Mononuclear cell (primary cell): ENCODE data around the gene CDC37. TPM values are rescaled to one million over a fixed set of nuclear protein-coding genes. Genes with fewer than 3 reads are reported as not detected.
A peak's percentile ranks its signal among the peaks of the same experiment; 100 is the strongest.
"Not testable (repeated sequence)": the region's sequence is repeated elsewhere in the genome, so short reads cannot be mapped to it uniquely, and the experiment has no call there.

Source experiments
- H3K27me3 ChIP-seq: 2 replicates; pipeline ENCODE4 v1.6.0; 2011; ENCODE audit warnings: low read length, control low read depth; ENCODE audit not compliant: insufficient read depth
- H3K4me1 ChIP-seq: 2 replicates; pipeline ENCODE4 v1.5.1; 2011; ENCODE audit warnings: mild to moderate bottlenecking, low read length, control low read depth; ENCODE audit not compliant: insufficient read depth
- H3K4me3 ChIP-seq: 2 replicates; pipeline ENCODE4 v1.5.1; 2011; ENCODE audit warnings: mild to moderate bottlenecking, low read length, moderate library complexity
- H3K9me3 ChIP-seq: 2 replicates; pipeline ENCODE4 v1.5.1; 2011; ENCODE audit warnings: low read depth, mild to moderate bottlenecking, control low read depth, low read length
- total RNA-seq: library from RNA; depleted of rRNA; stranded (reverse); fragments of >200 nt; gene quantifications from one replicate; pipeline ENCODE4 v1.2.3, GENCODE V29; 2012

The CDC37 gene
- total RNA-seq, 1 donor: 114 TPM

- H3K9me3 ChIP-seq: no peaks in the 10 kb centered on the region
- no peaks in the 10 kb centered on the region for H3K27me3 ChIP-seq
- H3K4me1 ChIP-seq: no peaks in the 10 kb centered on the region
- H3K4me3 ChIP-seq: no peak overlapping the region
These were observed 12.6 kb downstream of the CDC37 start for GRCh38 chr19:10390652-10391286.

GRCh38 chr19:10389863-10390262 lies 13.5 kb downstream of the CDC37 start:
- Histone ChIP-seq H3K9me3 (no peaks in the 10 kb centered on the region), H3K4me3 (no peak overlapping the region), H3K27me3 (no peaks in the 10 kb centered on the region), H3K4me1 (no peaks in the 10 kb centered on the region)

DNA sequence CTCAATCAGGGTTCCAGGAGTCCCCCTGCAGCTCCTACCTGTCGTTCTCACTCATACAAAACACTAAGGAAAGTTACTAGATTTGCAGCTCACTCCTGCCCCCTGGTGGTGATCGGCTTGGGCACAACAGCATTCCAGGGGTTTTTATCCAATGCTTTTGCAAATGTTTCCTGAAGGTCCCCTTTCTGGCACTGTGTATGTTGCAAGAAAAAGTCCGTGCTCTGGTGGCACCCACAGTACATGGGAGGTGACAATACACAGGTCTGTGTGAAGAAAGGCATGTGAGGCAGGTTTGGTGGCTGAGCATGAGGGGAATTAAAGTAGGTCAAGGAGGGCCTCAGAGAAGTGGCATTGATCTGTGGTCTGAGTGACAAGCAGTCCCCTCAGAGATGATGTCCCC lies 14.4 kb downstream of the CDC37 start:
- no peak overlapping the region for H3K4me3 ChIP-seq
- H3K27me3 ChIP-seq: no peaks in the 10 kb centered on the region
- no peaks in the 10 kb centered on the region for H3K9me3 ChIP-seq
- no peaks in the 10 kb centered on the region for H3K4me1 ChIP-seq

- peaks cover 22% of the 10 kb centered on the region for H3K4me1 ChIP-seq
- H3K9me3 ChIP-seq: no peaks in the 10 kb centered on the region
- no peak overlapping the region for H3K4me3 ChIP-seq
- no peaks in the 10 kb centered on the region for H3K27me3 ChIP-seq
These were observed 18.8 kb downstream of the CDC37 start for GRCh38 chr19:10384580-10384979.

GRCh38 chr19:10383223-10383499 lies 20.2 kb downstream of the CDC37 start:
- H3K9me3 ChIP-seq, H3K4me3 ChIP-seq, H3K27me3 ChIP-seq: not testable (repeated sequence)
- peaks cover 36% of the 10 kb centered on the region for H3K4me1 ChIP-seq

GRCh38 chr19:10380313-10381102 lies 22.8 kb downstream of the CDC37 start, which contains the start of gene TYK2:
Gene TYK2 (minus strand): TSS chr19:10380572. CDS start chr19:10378406, 2,166 bp downstream.
- Histone ChIP-seq H3K4me1 (peaks cover 37% of the 10 kb centered on the region), H3K27me3 (no peaks in the 10 kb centered on the region), H3K9me3 (no peaks in the 10 kb centered on the region), H3K4me3 (peak within 1 kb of the TSS; percentile 98)

- Histone ChIP-seq H3K4me3 (peak overlapping the region; percentile 98), H3K9me3 (no peaks in the 10 kb centered on the region), H3K4me1 (peaks cover 43% of the 10 kb centered on the region), H3K27me3 (no peaks in the 10 kb centered on the region)
These were observed 23.4 kb downstream of the CDC37 start for GRCh38 chr19:10379880-10380312.

GRCh38 chr19:10378124-10378523 lies 25.2 kb downstream of the CDC37 start:
- no peak overlapping the region for H3K4me3 ChIP-seq
- peaks cover 56% of the 10 kb centered on the region for H3K4me1 ChIP-seq
- no peaks in the 10 kb centered on the region for H3K9me3 ChIP-seq
- H3K27me3 ChIP-seq: no peaks in the 10 kb centered on the region

- H3K4me3 ChIP-seq, H3K9me3 ChIP-seq, H3K27me3 ChIP-seq: not testable (repeated sequence)
- H3K4me1 ChIP-seq: peaks cover 57% of the 10 kb centered on the region
These were observed 26.2 kb downstream of the CDC37 start for GRCh38 chr19:10377140-10377640.

DNA sequence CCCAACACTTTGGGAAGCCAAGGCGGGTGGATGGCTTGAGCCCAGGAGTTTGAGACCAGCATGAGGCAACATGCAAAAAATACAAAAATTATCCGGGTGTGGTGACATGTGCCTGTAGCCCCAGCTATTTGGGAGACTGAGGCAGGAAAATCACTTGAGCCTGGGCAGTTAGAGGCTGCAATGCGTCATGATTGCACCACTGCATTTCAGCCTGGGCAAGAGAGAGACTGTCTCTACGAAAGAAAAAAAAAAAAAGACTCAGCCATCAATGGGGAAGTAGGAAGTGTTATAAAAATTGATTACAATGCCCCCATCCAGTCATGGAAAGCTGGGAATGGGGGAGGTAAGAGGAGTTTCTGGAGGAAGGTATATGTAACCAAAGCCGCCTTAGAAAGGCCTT lies 28.4 kb downstream of the CDC37 start:
- peaks cover 45% of the 10 kb centered on the region for H3K4me1 ChIP-seq
- no peaks in the 10 kb centered on the region for H3K27me3 ChIP-seq
- no peaks in the 10 kb centered on the region for H3K9me3 ChIP-seq
- H3K4me3 ChIP-seq: no peak overlapping the region

DNA sequence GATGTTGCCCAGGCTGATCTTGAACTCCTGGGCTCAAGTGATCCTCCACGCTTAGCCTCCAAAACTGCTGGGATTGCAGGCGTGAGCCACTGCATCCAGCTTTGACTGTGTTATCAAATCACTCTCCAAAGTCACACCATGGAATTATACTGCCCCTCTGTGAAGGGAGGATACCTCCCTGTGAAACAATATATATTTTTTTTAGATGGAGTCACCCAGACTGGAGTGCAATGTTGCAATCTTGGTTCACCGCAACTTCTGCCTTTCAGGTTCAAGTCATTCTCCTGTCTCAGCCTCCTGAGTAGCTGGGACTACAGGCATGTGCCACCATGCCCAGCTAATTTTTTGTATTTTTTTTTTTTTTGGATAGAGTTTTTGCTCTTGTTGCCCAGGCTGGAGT lies 30.7 kb downstream of the CDC37 start:
- Histone ChIP-seq H3K4me3 (no peak overlapping the region), H3K27me3 (no peaks in the 10 kb centered on the region), H3K9me3 (no peaks in the 10 kb centered on the region), H3K4me1 (peaks cover 28% of the 10 kb centered on the region)

DNA sequence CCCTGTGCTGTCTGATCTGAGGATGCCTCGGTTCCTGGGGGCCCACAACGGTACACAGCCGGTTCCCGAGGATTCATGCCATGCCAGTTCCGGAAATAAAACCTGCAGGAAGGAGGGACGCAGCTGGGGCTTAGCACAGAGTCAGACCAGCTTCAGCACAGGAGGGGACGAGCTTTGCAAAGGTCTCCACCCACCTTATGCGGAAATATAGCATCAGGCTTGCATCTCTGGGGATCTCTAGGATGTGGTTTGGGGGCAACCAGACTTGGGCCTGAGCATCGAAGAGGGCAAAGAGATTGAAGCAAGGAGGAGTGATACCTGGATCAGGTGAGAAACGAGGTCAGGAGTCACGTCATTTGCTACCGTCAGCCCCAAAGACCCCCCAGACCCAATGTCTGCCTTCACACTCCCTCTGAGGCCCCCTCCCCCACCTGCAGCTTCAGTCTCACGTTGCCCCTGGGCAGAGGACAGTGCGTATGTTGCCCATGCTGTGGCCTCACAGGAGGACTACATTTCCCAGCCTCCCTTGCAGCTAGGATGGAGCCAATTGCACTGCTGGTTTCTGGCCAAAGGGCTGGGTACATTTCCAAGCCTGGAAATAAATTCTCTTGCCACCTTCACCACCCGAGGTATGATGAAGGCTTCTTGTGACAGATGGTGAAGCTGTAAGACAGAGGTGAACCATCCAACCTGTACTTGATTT lies 35.1 kb downstream of the CDC37 start:
- Histone ChIP-seq H3K4me1 (peaks cover 9% of the 10 kb centered on the region), H3K9me3 (no peaks in the 10 kb centered on the region), H3K27me3 (no peaks in the 10 kb centered on the region), H3K4me3 (no peak overlapping the region)

DNA sequence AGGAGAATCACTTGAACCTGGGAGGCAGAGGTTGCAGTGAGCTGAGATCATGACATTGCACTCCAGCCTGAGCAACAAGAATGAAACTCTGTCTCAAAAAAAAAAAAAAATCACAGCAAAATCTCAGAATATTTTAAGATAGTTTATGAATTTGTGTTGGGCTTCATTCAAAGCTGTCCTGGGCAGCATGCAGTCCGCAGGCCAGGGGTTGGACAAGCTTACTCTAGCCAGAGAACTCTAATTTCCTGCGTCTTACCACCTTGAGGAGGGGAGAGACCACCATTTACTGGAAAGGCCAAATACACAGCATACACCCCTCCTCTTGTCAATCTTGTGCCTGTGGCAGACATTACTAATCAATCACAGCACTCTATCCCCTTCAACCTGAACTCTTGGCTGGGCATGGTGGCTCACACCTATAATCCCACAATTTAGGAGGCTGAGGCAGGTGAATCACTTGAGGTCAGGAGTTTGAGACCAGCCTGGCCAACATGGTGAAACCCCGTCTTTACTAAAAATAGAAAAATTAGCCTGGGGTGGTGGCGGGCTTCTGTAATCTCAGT lies 36.3 kb downstream of the CDC37 start:
- not testable (repeated sequence) for H3K27me3 ChIP-seq, H3K4me1 ChIP-seq, H3K9me3 ChIP-seq, H3K4me3 ChIP-seq

DNA sequence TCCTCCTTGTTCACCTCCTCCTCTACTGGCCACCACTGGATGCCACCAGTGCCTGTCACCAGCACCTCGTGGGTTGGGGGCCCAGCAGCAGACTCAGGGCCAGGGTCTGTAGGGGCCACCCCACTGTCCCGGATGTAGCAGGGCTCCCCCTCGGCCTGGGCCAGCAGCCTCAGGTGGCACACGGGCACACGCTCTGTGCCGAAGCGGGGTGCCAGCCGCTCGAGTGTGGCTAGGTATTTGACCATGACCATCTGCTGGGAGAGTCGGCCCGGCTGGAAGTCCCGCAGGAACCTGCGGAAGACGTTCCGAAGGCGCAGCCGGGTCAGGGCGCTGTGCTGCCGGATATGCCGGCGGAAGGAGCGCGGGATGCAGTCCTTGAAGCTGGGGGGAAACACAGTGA lies 37.8 kb downstream of the CDC37 start:
- H3K27me3 ChIP-seq: no peaks in the 10 kb centered on the region
- H3K9me3 ChIP-seq: no peaks in the 10 kb centered on the region
- H3K4me3 ChIP-seq: no peak overlapping the region

DNA sequence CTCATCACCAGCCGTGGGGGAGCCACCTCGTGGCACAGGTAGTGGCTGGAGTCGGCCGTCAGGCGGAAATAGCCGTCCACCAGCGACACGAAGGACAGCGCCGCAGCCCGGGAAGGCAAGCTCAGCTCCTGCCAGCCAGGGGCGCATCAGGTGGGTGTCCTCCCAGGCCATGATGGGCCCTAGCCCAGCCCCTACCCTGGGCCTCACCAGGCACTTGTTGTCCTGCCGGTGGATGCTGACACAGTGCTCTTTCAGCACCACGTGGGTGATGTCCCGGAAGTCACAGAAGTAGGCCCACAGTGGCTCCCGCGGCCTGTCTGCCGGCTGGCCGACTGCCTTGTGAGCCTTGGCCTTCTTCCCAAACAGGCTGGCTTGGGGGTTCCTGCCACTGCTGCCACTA lies 38.7 kb downstream of the CDC37 start:
- H3K4me1 ChIP-seq: no peaks in the 10 kb centered on the region
- H3K9me3 ChIP-seq: no peaks in the 10 kb centered on the region
- H3K27me3 ChIP-seq: no peaks in the 10 kb centered on the region

More for the DNA sequence above, 37.8 kb downstream of the CDC37 start:
- no peaks in the 10 kb centered on the region for H3K4me1 ChIP-seq

More for the DNA sequence above, 38.7 kb downstream of the CDC37 start:
- H3K4me3 ChIP-seq: no peak overlapping the region
